NB4 (cell line): ENCODE measurements around the gene NHP2.

ENCODE experiments used
- MYC ChIP-seq: IDR thresholded peaks from 2 replicates; pipeline ENCODE4 v1.6.1; 2011; ENCODE audit warnings: low read depth, low read length
- POLR2A ChIP-seq: IDR thresholded peaks from 2 replicates; pipeline ENCODE4 v1.6.1; 2011; ENCODE audit warnings: mild to moderate bottlenecking; ENCODE audit not compliant: insufficient read length; ENCODE audit errors: extremely low read depth
- TF ChIP-seq, protein P1 (sequence below): IDR thresholded peaks from one replicate; pipeline ENCODE4 v1.5.1; 2012; ENCODE audit warnings: low read depth, low read length
- TF ChIP-seq, protein P2 (sequence below): IDR thresholded peaks from 2 replicates; pipeline ENCODE4 v1.6.1; 2011; ENCODE audit warnings: low read depth, low read length

DNA sequence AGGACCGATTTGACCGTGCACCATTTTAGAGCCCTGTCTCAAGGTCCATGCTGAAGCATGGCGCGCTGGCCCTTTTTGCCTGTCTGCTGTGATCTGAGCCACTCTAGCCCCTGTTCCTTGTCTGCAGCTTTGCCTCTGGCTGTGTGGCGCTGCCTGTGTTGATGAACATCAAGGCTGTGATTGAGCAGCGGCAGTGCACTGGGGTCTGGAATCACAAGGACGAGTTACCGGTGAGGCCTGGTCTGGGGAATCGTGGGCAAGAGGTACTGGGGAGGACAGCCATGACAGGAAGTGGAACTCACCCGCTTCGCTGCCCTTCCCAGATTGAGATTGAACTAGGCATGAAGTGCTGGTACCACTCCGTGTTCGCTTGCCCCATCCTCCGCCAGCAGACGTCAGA is 6.3 kb downstream of the NHP2 start:
- no peak for TF ChIP-seq POLR2A
- TF ChIP-seq, protein P1, sequence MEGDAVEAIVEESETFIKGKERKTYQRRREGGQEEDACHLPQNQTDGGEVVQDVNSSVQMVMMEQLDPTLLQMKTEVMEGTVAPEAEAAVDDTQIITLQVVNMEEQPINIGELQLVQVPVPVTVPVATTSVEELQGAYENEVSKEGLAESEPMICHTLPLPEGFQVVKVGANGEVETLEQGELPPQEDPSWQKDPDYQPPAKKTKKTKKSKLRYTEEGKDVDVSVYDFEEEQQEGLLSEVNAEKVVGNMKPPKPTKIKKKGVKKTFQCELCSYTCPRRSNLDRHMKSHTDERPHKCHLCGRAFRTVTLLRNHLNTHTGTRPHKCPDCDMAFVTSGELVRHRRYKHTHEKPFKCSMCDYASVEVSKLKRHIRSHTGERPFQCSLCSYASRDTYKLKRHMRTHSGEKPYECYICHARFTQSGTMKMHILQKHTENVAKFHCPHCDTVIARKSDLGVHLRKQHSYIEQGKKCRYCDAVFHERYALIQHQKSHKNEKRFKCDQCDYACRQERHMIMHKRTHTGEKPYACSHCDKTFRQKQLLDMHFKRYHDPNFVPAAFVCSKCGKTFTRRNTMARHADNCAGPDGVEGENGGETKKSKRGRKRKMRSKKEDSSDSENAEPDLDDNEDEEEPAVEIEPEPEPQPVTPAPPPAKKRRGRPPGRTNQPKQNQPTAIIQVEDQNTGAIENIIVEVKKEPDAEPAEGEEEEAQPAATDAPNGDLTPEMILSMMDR = no peak
- TF ChIP-seq MYC = no peak
- TF ChIP-seq, protein P2, sequence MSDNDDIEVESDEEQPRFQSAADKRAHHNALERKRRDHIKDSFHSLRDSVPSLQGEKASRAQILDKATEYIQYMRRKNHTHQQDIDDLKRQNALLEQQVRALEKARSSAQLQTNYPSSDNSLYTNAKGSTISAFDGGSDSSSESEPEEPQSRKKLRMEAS = no peak
